SK-N-SH (cell line): ENCODE results near the gene PDGFRB. TPM values are rescaled to one million over a fixed set of nuclear protein-coding genes. Genes with fewer than 3 reads are reported as not detected.

Experiments used
- CTCF ChIA-PET: fragments of 300-600, 350-600 bp; formaldehyde crosslinking; extraction: SDS; loops from one replicate; lab custom pipeline; 2021; lab: Yijun Ruan, JAX
- POLR2A ChIA-PET: fragments of 350-600 bp; sonication (Branson Sonifier 250); formaldehyde crosslinking; extraction: SDS; loops from one replicate; lab custom pipeline; 2020; ENCODE audit warnings: antibody characterized with exemption, inconsistent platforms; lab: Yijun Ruan, JAX
- DNase-seq: peaks from one replicate; pipeline ENCODE4 v3.0.0; 2012
- H2AFZ ChIP-seq: fragments of 200-600 bp; sonication (generic); 2 replicates; pipeline ENCODE4 v1.8.1; 2016; ENCODE audit warnings: antibody characterized with exemption, mild to moderate bottlenecking, low read depth
- H3F3A ChIP-seq: fragments of 200-600 bp; sonication (generic); replicated peaks from 2 replicates; pipeline ENCODE3; 2016; ENCODE audit warnings: antibody characterized with exemption, mild to moderate bottlenecking; ENCODE audit not compliant: insufficient read depth
- H3K27ac ChIP-seq, 2 experiments: fragments of 200-500 bp in 1 of 2; fragments of 200-600 bp in 1 of 2; sonication (Bioruptor generic) in 1 of 2; sonication (generic), shearing (Covaris generic) in 1 of 2; 2 replicates each; pipeline versions ENCODE4 v1.5.1 to v1.6.1; 2014 to 2016; ENCODE audit warnings: low read depth in 2 of 2, inconsistent platforms in 1 of 2, low read length in 1 of 2, mild to moderate bottlenecking in 1 of 2, mixed read lengths in 1 of 2
- H3K27me3 ChIP-seq: fragments of 200-600 bp; sonication (generic), shearing (Covaris generic); 2 replicates; pipeline ENCODE4 v1.6.1; 2016; ENCODE audit warnings: mixed run types; ENCODE audit not compliant: insufficient read depth
- H3K36me3 ChIP-seq, 2 experiments: fragments of 200-500 bp in 1 of 2; fragments of 200-600 bp in 1 of 2; sonication (Bioruptor generic) in 1 of 2; sonication (generic) in 1 of 2; replicated peaks in 1 of 2; 2 replicates each; pipeline versions ENCODE3 to v1.5.1; 2014 to 2016; ENCODE audit warnings: low read length in 1 of 2, mild to moderate bottlenecking in 1 of 2; ENCODE audit not compliant: insufficient read depth in 2 of 2, control insufficient read depth in 1 of 2
- H3K4me1 ChIP-seq, 2 experiments: fragments of 200-500 bp in 1 of 2; fragments of 200-600 bp in 1 of 2; sonication (Bioruptor generic) in 1 of 2; sonication (generic), shearing (Covaris generic) in 1 of 2; 2 replicates each; pipeline versions ENCODE4 v1.5.1 to v1.6.1; 2014 to 2016; ENCODE audit warnings: low read depth in 1 of 2, low read length in 1 of 2, mixed run types in 1 of 2; ENCODE audit not compliant: insufficient read depth in 2 of 2, control insufficient read depth in 1 of 2
- H3K4me2 ChIP-seq: fragments of 200-600 bp; sonication (generic), shearing (Covaris generic); 2 replicates; pipeline ENCODE4 v1.6.1; 2017; ENCODE audit warnings: mixed run types
- H3K4me3 ChIP-seq, 2 experiments: fragments of 200-500 bp in 1 of 2; fragments of 200-600 bp in 1 of 2; sonication (Bioruptor generic) in 1 of 2; sonication (generic), shearing (Covaris generic) in 1 of 2; 2 replicates each; pipeline versions ENCODE4 v1.5.1 to v1.8.1; 2014 to 2016; ENCODE audit warnings: low read depth in 2 of 2, inconsistent platforms in 1 of 2, low read length in 1 of 2, mild to moderate bottlenecking in 1 of 2, mixed read lengths in 1 of 2, moderate library complexity in 1 of 2
- H3K79me2 ChIP-seq: fragments of 200-600 bp; sonication (generic); 2 replicates; pipeline ENCODE4 v1.8.1; 2017; ENCODE audit warnings: mild to moderate bottlenecking; ENCODE audit not compliant: insufficient read depth
- H3K9ac ChIP-seq: fragments of 200-600 bp; sonication (generic); 2 replicates; pipeline ENCODE4 v1.6.1; 2017; ENCODE audit warnings: mixed run types
- H3K9me2 ChIP-seq: fragments of 200-600 bp; sonication (generic); 2 replicates; pipeline ENCODE4 v1.6.1; 2017; ENCODE audit warnings: mixed run types
- H3K9me3 ChIP-seq: fragments of 200-600 bp; sonication (generic); 2 replicates; pipeline ENCODE4 v1.6.1; 2017; ENCODE audit warnings: mixed run types, mild to moderate bottlenecking, moderate library complexity
- H4K20me1 ChIP-seq: fragments of 200-600 bp; sonication (generic); 2 replicates; pipeline ENCODE4 v1.6.1; 2017; ENCODE audit warnings: mild to moderate bottlenecking, mixed run types; ENCODE audit not compliant: insufficient read depth
- CHD2 ChIP-seq: fragments of 150-350 bp; IDR thresholded peaks from 2 replicates; pipeline ENCODE4 v1.6.1; 2018; ENCODE audit warnings: low read length; ENCODE audit not compliant: partially characterized antibody
- EP300 ChIP-seq, 2 experiments: IDR thresholded peaks; 2 replicates each; pipeline versions ENCODE4 v1.4.0 to v1.6.1; 2012; ENCODE audit warnings: borderline replicate concordance in 1 of 2, low read depth in 1 of 2, low read length in 1 of 2
- EZH2phosphoT487 ChIP-seq: fragments of 200-600 bp; sonication (generic); IDR thresholded peaks from 2 replicates; pipeline ENCODE4 v1.6.1; 2017; ENCODE audit warnings: low read depth, mixed run types, mild to moderate bottlenecking, antibody characterized with exemption, moderate library complexity, borderline replicate concordance
- FOSL2 ChIP-seq: IDR thresholded peaks from 2 replicates; pipeline ENCODE4 v1.4.0; 2012; ENCODE audit warnings: low read depth, mild to moderate bottlenecking, moderate library complexity, borderline replicate concordance
- FOXJ3 ChIP-seq: sonication (generic); formaldehyde crosslinking; IDR thresholded peaks from 2 replicates; pipeline ENCODE4 v1.5.1; 2020; ENCODE audit warnings: mild to moderate bottlenecking, missing genetic modification reagents
- GATA2 ChIP-seq: sonication (generic); formaldehyde crosslinking; IDR thresholded peaks from 2 replicates; pipeline ENCODE4 v1.5.0; 2020; ENCODE audit warnings: mild to moderate bottlenecking, missing genetic modification reagents
- MEF2A ChIP-seq: IDR thresholded peaks from 2 replicates; pipeline ENCODE4 v1.4.0; 2012; ENCODE audit warnings: low read depth, borderline replicate concordance
- MXI1 ChIP-seq: IDR thresholded peaks from 2 replicates; pipeline ENCODE4 v1.6.1; 2012; ENCODE audit warnings: mild to moderate bottlenecking, low read depth, low read length, improper control_type of control experiment
- NRF1 ChIP-seq: IDR thresholded peaks from 2 replicates; pipeline ENCODE4 v1.6.1; 2012; ENCODE audit warnings: low read depth, mild to moderate bottlenecking, low read length
- RAD21 ChIP-seq: IDR thresholded peaks from 2 replicates; pipeline ENCODE4 v1.6.1; 2012; ENCODE audit warnings: mild to moderate bottlenecking, low read length
- RCOR1 ChIP-seq: fragments of 150-350 bp; IDR thresholded peaks from 2 replicates; pipeline ENCODE4 v1.6.1; 2017; ENCODE audit warnings: antibody characterized with exemption, low read length
- RXRA ChIP-seq: IDR thresholded peaks from 2 replicates; pipeline ENCODE4 v1.4.0; 2012; ENCODE audit warnings: low read depth, mild to moderate bottlenecking, borderline replicate concordance
- SMC3 ChIP-seq: IDR thresholded peaks from 2 replicates; pipeline ENCODE4 v1.6.1; 2012; ENCODE audit warnings: low read depth, low read length, improper control_type of control experiment
- TAF1 ChIP-seq: IDR thresholded peaks from 2 replicates; pipeline ENCODE4 v1.6.1; 2012; ENCODE audit warnings: low read depth, mild to moderate bottlenecking, low read length, moderate library complexity, borderline replicate concordance
- TCF12 ChIP-seq: IDR thresholded peaks from 2 replicates; pipeline ENCODE4 v1.4.0; 2012
- TEAD4 ChIP-seq: IDR thresholded peaks from 2 replicates; pipeline ENCODE4 v1.4.0; 2012; ENCODE audit warnings: mild to moderate bottlenecking, borderline replicate concordance; ENCODE audit not compliant: insufficient read depth
- WGBS: methylation state at CpG from one replicate; pipeline ENCODE4 v1.1.6; 2017; ENCODE audit warnings: low lambda C conversion rate; 5-methylcytosine and 5-hydroxymethylcytosine counted together
- polyA plus RNA-seq, 3 experiments: library from polyadenylated mRNA; depleted of rRNA; stranded (reverse); fragments of >200 nt; gene quantifications; 2 replicates each; pipeline ENCODE4 v1.2.3, GENCODE V29; 2012
- TF ChIP-seq, protein P1 (sequence below): IDR thresholded peaks from 2 replicates; pipeline ENCODE4 v1.4.0; 2012; ENCODE audit warnings: low read depth
- TF ChIP-seq, protein P2 (sequence below): IDR thresholded peaks from 2 replicates; pipeline ENCODE4 v1.4.0; 2012; ENCODE audit warnings: low read depth, borderline replicate concordance

The PDGFRB gene
- polyA plus RNA-seq, 1 of the 3 experiments (the other 2 are of a cell fraction) = 32.1 TPM

DNA sequence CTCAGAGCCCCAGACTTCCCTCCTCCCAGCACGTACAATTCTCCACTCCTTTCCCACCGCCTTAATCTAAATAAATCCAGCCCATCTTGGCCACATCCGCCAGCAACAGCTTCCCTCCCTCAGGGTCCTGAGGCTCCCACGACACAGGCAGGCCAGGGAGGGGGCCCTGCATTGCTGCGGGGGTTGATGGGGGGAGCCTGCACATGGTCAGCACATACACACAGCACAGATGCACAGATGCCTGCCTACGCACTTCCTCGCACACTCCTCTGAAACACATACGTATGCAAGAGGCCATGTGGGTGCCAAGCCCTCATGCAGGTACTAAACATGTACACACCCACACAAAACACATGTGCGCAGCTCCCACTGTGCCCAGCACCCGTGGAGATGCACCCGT is 14.8 kb downstream of the PDGFRB start:
- Histone ChIP-seq H3K79me2 (peaks cover 50% of the 10 kb centered on the region), H3K9ac (no peak overlapping the region), H3K4me1 (peaks cover 78 to 95% of the 10 kb centered on the region in 2 experiments)

GRCh38 chr5:150139334-150139733 is 16.3 kb downstream of the PDGFRB start:
- peaks cover 11 to 22% of the 10 kb centered on the region in 2 experiments for H3K36me3 ChIP-seq
- H3K27ac ChIP-seq = peak overlapping the region; percentile 87 to 99
- no peaks in the 10 kb centered on the region for H3K27me3 ChIP-seq
- H3K9me3 ChIP-seq = no peaks in the 10 kb centered on the region
- 32% methylated on average over 4 of the region's 6 CpGs for WGBS
- no peak overlapping the region for H3K4me3 ChIP-seq
- peak overlapping the region; percentile 38; the same call in 1 of the 2 replicates for H3K9ac ChIP-seq
- no peaks in the 10 kb centered on the region for H3K9me2 ChIP-seq
- H3K4me1 ChIP-seq = peaks cover 65 to 83% of the 10 kb centered on the region in 2 experiments
- no peak for DNase-seq
- H4K20me1 ChIP-seq = no peaks in the 10 kb centered on the region
- H3F3A ChIP-seq = peaks cover 30% of the 10 kb centered on the region
- no peak overlapping the region for H2AFZ ChIP-seq
- POLR2A ChIA-PET = no interaction called here
- peaks cover 38% of the 10 kb centered on the region for H3K79me2 ChIP-seq
- CTCF ChIA-PET = interaction anchor here (0.8 to 2.6 kb wide), 10 partner anchors 9 to 287 kb away, joined by 3 to 15 read pairs (median 6); no protein-coding TSS in a partner anchor
- TF ChIP-seq FOSL2 (peak; percentile 50; the same call in 1 of the 2 replicates), NRF1 (no peak), MEF2A (no peak), TEAD4 (no peak), EP300 (IDR thresholded peaks at IDR 0.05; ENCODE audit: borderline replicate concordance in 1 of 2, low read depth in 1 of 2, low read length in 1 of 2) (peak in 1 of 2 experiments; percentile 21; a peak in 1 of 4 replicates), TCF12 (peak; percentile 15; the same call in 1 of the 2 replicates), CHD2 (no peak), RXRA (no peak)
- H3K4me2 ChIP-seq = peak overlapping the region; percentile 74

More for the DNA sequence above, 14.8 kb downstream of the PDGFRB start:
- CTCF ChIA-PET = interaction anchor here (0.8 to 2.7 kb wide), 9 partner anchors 10 to 77 kb away, joined by 3 to 9 read pairs (median 4); partner anchors contain the start of gene PDGFRB
- peaks cover 0 to 7% of the 10 kb centered on the region in 2 experiments for H3K36me3 ChIP-seq
- TF ChIP-seq, protein P1, sequence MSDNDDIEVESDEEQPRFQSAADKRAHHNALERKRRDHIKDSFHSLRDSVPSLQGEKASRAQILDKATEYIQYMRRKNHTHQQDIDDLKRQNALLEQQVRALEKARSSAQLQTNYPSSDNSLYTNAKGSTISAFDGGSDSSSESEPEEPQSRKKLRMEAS = no peak
- no peak for TF ChIP-seq EZH2phosphoT487
- TF ChIP-seq TCF12 = no peak
- peak; percentile 92; the same call in 1 of the 2 replicates for TF ChIP-seq MXI1
- TF ChIP-seq GATA2 (CRISPR knock-in tag) = peak; percentile 69
- no peak for TF ChIP-seq SMC3
- peak; percentile 36; the same call in 1 of the 2 replicates for TF ChIP-seq RAD21
- TF ChIP-seq RCOR1 = peak; percentile 43; the same call in 1 of the 2 replicates
- no peak for TF ChIP-seq TAF1
- TF ChIP-seq, protein P2, sequence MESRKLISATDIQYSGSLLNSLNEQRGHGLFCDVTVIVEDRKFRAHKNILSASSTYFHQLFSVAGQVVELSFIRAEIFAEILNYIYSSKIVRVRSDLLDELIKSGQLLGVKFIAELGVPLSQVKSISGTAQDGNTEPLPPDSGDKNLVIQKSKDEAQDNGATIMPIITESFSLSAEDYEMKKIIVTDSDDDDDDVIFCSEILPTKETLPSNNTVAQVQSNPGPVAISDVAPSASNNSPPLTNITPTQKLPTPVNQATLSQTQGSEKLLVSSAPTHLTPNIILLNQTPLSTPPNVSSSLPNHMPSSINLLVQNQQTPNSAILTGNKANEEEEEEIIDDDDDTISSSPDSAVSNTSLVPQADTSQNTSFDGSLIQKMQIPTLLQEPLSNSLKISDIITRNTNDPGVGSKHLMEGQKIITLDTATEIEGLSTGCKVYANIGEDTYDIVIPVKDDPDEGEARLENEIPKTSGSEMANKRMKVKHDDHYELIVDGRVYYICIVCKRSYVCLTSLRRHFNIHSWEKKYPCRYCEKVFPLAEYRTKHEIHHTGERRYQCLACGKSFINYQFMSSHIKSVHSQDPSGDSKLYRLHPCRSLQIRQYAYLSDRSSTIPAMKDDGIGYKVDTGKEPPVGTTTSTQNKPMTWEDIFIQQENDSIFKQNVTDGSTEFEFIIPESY = no peak
- TF ChIP-seq TEAD4 = no peak
- TF ChIP-seq EP300 (IDR thresholded peaks at IDR 0.05; ENCODE audit: borderline replicate concordance in 1 of 2, low read depth in 1 of 2, low read length in 1 of 2) = peak in 1 of 2 experiments; percentile 85; a peak in 2 of 4 replicates
- TF ChIP-seq FOXJ3 (CRISPR knock-in tag) = peak; percentile 90
- DNase-seq = peak; percentile 82
- H2AFZ ChIP-seq = no peak overlapping the region
- WGBS = 55% methylated on average over 11 of the region's 11 CpGs
- H3K27me3 ChIP-seq = no peaks in the 10 kb centered on the region
- POLR2A ChIA-PET = interaction anchor here (1.0 kb wide), 1 partner anchor 12 kb away, joined by 6 read pairs; no protein-coding TSS in a partner anchor
- no peaks in the 10 kb centered on the region for H3K9me2 ChIP-seq
- H3K4me3 ChIP-seq = no peak overlapping the region
- peak overlapping the region; percentile 74; the same call in 1 of the 2 replicates for H3K4me2 ChIP-seq
- H3K27ac ChIP-seq = peak overlapping the region; percentile 92 to 99
- no peaks in the 10 kb centered on the region for H3K9me3 ChIP-seq
- peaks cover 41% of the 10 kb centered on the region for H3F3A ChIP-seq
- H4K20me1 ChIP-seq = no peaks in the 10 kb centered on the region
